Left lung (tissue), 10 donors: ENCODE measurements around the gene SEBOX. TPM values are rescaled to one million over a fixed set of nuclear protein-coding genes. Genes with fewer than 3 reads are reported as not detected.

Experiments used
- ATAC-seq: fragments of 200-7000 bp; cut with Tn5 transposase; one replicate; pipeline ENCODE4 v1.9.1; 2020; ENCODE audit warnings: moderate library complexity
- DNase-seq, 4 donors: peaks; one replicate each; pipeline ENCODE4 v3.0.0-alpha.2; 2013 to 2020
- H3K27ac ChIP-seq, 2 donors: fragments of 200-600 bp; sonication (generic) in 1 of 2; one replicate each; pipeline versions ENCODE4 v1.5.0 to v1.8.0; 2020 to 2021
- H3K27me3 ChIP-seq, 2 donors: fragments of 200-600 bp; sonication (generic) in 1 of 2; one replicate each; pipeline versions ENCODE4 v1.5.0 to v1.8.0; 2020 to 2021
- H3K36me3 ChIP-seq, 2 donors: fragments of 200-600 bp; sonication (generic) in 1 of 2; one replicate each; pipeline versions ENCODE4 v1.5.0 to v1.8.0; 2020 to 2021
- H3K4me1 ChIP-seq, 2 donors: fragments of 200-600 bp; one replicate each; pipeline ENCODE4 v1.8.0; 2021
- H3K4me3 ChIP-seq, 2 donors: fragments of 200-600 bp; sonication (generic) in 1 of 2; one replicate each; pipeline versions ENCODE4 v1.5.0 to v1.8.0; 2020 to 2021; ENCODE audit warnings: mild to moderate bottlenecking in 1 of 2
- H3K9me3 ChIP-seq, 2 donors: fragments of 200-600 bp; sonication (generic) in 1 of 2; one replicate each; pipeline versions ENCODE4 v1.5.0 to v1.8.0; 2020 to 2021
- intact Hi-C, 2 donors: fragments of 100-400 bp; cut with DNase I; formaldehyde crosslinking; loops; one replicate each; pipeline versions ENCODE4 v1.11.2 to v1.14.2; 2022
- polyA plus RNA-seq, 6 donors: library from polyadenylated mRNA; unstranded; fragments of 120-200 nt; gene quantifications; one replicate each; pipeline ENCODE4 v1.2.1, GENCODE V29; 2013; ENCODE audit not compliant: insufficient read length in 6 of 6
- total RNA-seq, 2 donors: library from RNA; stranded (reverse); fragmentation: NEBNext Ultra II Directional; extraction: Animal tissue kit (Norgen Biotek cat#: 25700); gene quantifications; one replicate each; pipeline ENCODE4 v1.2.1, GENCODE V29; 2021
- TF ChIP-seq, protein P1 (sequence below), 2 donors: fragments of 200-600 bp; sonication (generic) in 1 of 2; IDR thresholded peaks; one replicate each; pipeline versions ENCODE4 v1.5.0 to v1.8.0; 2021; ENCODE audit warnings: antibody characterized with exemption in 2 of 2
- donor health status: DM: no; HTN: yes; CAD: no.
- donor health status: DM: no; HTN: no; CAD: no.

The SEBOX gene
- total and polyA plus RNA-seq, 8 donors: not detected

DNA sequence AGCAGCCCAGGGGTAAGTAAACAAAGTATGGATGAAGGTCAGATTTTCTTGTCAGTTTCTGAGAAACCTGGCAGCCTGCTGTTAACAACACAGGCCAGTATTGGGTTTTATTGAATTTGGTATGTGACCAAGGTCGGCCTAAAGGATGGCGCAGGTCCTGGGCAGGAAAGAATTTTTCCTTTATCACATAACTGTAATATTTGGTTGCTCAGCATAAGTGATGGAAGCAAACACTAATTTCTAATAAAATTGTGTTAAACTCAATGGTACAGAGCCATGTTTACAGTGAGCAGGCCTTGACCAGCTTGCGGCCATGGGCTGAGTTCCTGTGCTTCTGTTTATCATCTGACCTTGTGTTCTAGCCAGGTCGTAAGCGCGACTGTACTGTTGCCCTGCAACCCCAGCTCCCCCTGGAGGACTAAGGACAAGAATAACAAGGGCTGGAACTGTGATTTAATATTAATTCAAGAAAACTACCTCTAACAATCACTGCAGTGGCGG is 18.2 kb downstream of the SEBOX start:
- TF ChIP-seq, protein P1, sequence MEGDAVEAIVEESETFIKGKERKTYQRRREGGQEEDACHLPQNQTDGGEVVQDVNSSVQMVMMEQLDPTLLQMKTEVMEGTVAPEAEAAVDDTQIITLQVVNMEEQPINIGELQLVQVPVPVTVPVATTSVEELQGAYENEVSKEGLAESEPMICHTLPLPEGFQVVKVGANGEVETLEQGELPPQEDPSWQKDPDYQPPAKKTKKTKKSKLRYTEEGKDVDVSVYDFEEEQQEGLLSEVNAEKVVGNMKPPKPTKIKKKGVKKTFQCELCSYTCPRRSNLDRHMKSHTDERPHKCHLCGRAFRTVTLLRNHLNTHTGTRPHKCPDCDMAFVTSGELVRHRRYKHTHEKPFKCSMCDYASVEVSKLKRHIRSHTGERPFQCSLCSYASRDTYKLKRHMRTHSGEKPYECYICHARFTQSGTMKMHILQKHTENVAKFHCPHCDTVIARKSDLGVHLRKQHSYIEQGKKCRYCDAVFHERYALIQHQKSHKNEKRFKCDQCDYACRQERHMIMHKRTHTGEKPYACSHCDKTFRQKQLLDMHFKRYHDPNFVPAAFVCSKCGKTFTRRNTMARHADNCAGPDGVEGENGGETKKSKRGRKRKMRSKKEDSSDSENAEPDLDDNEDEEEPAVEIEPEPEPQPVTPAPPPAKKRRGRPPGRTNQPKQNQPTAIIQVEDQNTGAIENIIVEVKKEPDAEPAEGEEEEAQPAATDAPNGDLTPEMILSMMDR (IDR thresholded peaks at IDR 0.05): no peak
- H3K9me3 ChIP-seq: no peaks in the 10 kb centered on the region
- intact Hi-C loops: no loop called here
- H3K4me3 ChIP-seq: no peak overlapping the region
- peaks cover 0 to 100% of the 10 kb centered on the region in 2 donors for H3K36me3 ChIP-seq
- H3K4me1 ChIP-seq: peaks cover 0 to 14% of the 10 kb centered on the region in 2 donors
- no peak for DNase-seq
- no peaks in the 10 kb centered on the region for H3K27me3 ChIP-seq
- peak; percentile 18 for ATAC-seq
- peak overlapping the region; percentile 19 to 25 for H3K27ac ChIP-seq

DNA sequence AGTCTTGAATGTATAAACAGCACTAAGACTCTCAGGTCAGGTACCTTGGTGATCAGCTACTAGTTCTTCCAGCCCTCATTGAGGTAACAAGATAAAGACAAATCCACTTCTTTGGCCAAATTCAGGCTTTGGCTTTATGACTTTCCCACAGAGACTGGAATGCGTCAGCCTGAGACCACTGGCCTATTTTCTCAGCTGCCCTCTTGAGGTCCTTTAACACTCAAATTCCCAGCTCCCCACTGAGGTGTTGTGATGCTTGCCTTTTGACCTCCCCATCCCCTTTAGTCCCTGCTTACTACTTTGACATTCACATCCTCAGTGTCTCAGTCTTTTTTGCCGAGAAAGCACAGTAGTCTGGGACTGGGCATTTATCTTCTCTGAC is 18.8 kb downstream of the SEBOX start:
- TF ChIP-seq, protein P1 (IDR thresholded peaks at IDR 0.05): no peak
- H3K27ac ChIP-seq: peak overlapping the region in 1 of 2 donors; percentile 19
- ATAC-seq: no peak

DNA sequence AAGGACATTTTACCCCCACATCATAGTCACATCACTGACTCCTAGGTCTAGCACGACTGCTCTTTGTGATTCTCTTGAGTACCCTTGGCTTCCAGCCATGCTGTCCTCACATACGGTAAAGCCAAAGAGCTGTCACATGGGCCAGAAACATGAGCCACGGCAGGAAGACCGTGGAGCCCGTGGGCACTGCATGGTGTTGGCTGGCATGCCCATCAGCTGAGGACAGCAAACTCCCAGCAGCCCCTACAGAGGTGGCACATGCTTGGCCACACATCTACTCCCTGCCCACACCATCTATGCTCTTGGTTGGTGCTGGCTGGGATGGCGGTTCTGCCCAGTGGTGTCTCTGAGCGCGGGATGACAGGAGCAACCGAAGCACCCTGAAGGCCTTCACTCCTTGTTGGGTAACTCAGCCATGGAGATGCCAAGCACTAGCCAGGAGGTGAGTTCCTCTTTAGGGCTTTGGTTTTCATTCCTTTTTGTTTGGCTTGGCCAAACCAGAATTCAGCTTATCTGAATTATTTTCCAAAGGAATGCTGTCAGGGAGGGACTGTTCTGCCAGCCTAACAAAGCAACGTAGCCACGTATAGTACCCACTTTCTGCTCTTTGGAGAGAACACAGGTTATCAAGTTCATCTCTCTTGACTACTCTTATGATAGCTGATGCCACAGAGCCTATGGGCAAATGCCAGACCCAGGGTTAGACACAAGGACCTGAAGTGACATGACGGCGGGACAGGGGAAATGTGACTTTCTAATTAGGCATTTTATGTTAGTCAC is 19.4 kb downstream of the SEBOX start:
- Histone ChIP-seq H3K27ac (peak overlapping the region; percentile 26 to 33), H3K4me1 (peaks cover 0 to 16% of the 10 kb centered on the region in 2 donors), H3K36me3 (peaks cover 0 to 100% of the 10 kb centered on the region in 2 donors), H3K4me3 (no peak overlapping the region), H3K9me3 (no peaks in the 10 kb centered on the region), H3K27me3 (no peaks in the 10 kb centered on the region)
- ATAC-seq (peak; percentile 58), DNase-seq (no peak)
- intact Hi-C loops: no loop called here
- TF ChIP-seq, protein P1 (IDR thresholded peaks at IDR 0.05): no peak

More for the DNA sequence above, 18.8 kb downstream of the SEBOX start:
- peaks cover 0 to 14% of the 10 kb centered on the region in 2 donors for H3K4me1 ChIP-seq
- no peaks in the 10 kb centered on the region for H3K27me3 ChIP-seq
- no peak for DNase-seq
- intact Hi-C loops: no loop called here
- H3K4me3 ChIP-seq: no peak overlapping the region
- H3K9me3 ChIP-seq: no peaks in the 10 kb centered on the region
- H3K36me3 ChIP-seq: peaks cover 0 to 100% of the 10 kb centered on the region in 2 donors

DNA sequence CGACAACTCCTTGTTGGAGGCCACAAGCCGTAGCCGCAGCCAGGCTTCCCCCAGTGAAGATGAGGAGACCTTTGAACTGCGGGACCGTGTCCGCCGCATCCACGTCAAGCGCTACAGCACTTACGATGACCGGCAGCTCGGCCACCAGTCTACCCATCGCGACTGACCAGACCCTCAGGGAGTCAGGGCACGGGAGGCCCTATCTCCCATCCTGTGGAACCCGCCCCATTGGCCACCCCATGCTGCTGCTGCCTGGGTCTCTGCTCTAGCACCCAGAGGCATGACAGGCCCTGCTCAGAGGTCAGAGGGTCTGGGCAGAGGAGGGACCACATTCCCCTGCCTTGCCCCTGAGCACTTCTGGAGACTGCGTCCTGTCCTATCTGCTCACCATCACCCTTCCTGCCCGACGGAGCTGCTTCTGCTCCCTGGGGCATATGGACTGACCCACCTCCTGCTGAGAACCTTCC is 20.5 kb downstream of the SEBOX start:
- Histone ChIP-seq H3K4me3 (no peak overlapping the region), H3K9me3 (no peaks in the 10 kb centered on the region), H3K36me3 (peaks cover 0 to 100% of the 10 kb centered on the region in 2 donors), H3K4me1 (peaks cover 0 to 27% of the 10 kb centered on the region in 2 donors), H3K27me3 (no peaks in the 10 kb centered on the region), H3K27ac (no peak overlapping the region)
- ATAC-seq (no peak), DNase-seq (no peak)
- TF ChIP-seq, protein P1 (IDR thresholded peaks at IDR 0.05): no peak
- intact Hi-C loops: no loop called here

DNA sequence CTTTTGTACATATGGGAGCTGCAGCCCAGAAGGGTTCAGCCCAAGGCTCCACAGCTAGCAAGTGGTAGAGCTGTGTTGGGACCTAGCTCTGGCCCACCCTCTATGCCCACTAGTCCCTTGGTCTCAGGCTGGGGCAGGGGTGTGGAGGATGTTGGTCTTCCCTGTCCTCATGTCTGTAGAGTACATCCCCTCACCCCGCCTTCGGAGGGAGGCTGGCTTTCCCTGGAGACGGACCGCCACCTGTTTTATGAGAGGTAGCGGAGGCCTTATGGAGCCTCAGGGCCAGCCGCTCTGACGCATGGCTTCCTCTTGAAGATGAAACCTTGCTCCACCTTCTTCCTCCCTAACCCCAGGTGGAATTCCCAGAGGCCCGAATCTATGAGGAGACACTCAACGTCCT is 21.0 kb downstream of the SEBOX start:
- Histone ChIP-seq H3K27ac (no peak overlapping the region), H3K36me3 (peaks cover 0 to 98% of the 10 kb centered on the region in 2 donors), H3K9me3 (no peaks in the 10 kb centered on the region), H3K27me3 (no peaks in the 10 kb centered on the region), H3K4me3 (no peak overlapping the region), H3K4me1 (peaks cover 0 to 30% of the 10 kb centered on the region in 2 donors)
- ATAC-seq (no peak), DNase-seq (no peak)
- TF ChIP-seq, protein P1 (IDR thresholded peaks at IDR 0.05): no peak
- intact Hi-C loops: no loop called here
